Natural killer cell (primary cell): ENCODE results near the gene OR1F1. TPM values are rescaled to one million over a fixed set of nuclear protein-coding genes. Genes with fewer than 3 reads are reported as not detected.
A peak's percentile ranks its signal among the peaks of the same experiment; 100 is the strongest.
"Not testable (repeated sequence)": the region's sequence is repeated elsewhere in the genome, so short reads cannot be mapped to it uniquely, and the experiment has no call there.

ENCODE experiments used
- ATAC-seq, 3 donors: fragments of 150-1000 bp in 2 of 3; fragments of 200-7000 bp in 1 of 3; cut with Tn5 transposase; 1 replicate in 1 of 3; 2 replicates in 2 of 3; pipeline ENCODE4 v1.10.0; 2021; ENCODE audit warnings: mild to moderate bottlenecking in 2 of 3, moderate library complexity in 2 of 3
- DNase-seq, 2 donors: peaks; one replicate each; pipeline versions ENCODE4 v3.0.0 to v3.0.0-alpha.2; 2013 to 2021; ENCODE audit warnings: mixed read lengths in 1 of 2
- H3K27ac ChIP-seq: one replicate; pipeline ENCODE4 v1.5.1; 2013; ENCODE audit warnings: mild to moderate bottlenecking, low read length
- H3K27me3 ChIP-seq: one replicate; pipeline ENCODE4 v1.6.1; 2013; ENCODE audit warnings: low read length; ENCODE audit not compliant: control insufficient read depth, insufficient read depth
- H3K36me3 ChIP-seq: one replicate; pipeline ENCODE4 v1.6.1; 2013; ENCODE audit warnings: low read length; ENCODE audit not compliant: control insufficient read depth, insufficient read depth
- H3K4me1 ChIP-seq: one replicate; pipeline ENCODE4 v1.6.1; 2013; ENCODE audit warnings: low read length; ENCODE audit not compliant: control insufficient read depth, insufficient read depth
- H3K4me3 ChIP-seq: one replicate; pipeline ENCODE4 v1.5.1; 2013; ENCODE audit warnings: low read length
- H3K9me3 ChIP-seq: one replicate; pipeline ENCODE4 v1.6.1; 2013; ENCODE audit warnings: low read length; ENCODE audit not compliant: control insufficient read depth, insufficient read depth
- H3K27ac Mint-ChIP-seq, 2 donors: one replicate each; pipeline ENCODE4 v1.8.0; 2022; ENCODE audit warnings: mild to moderate bottlenecking in 2 of 2, mixed read lengths in 2 of 2, moderate library complexity in 1 of 2
- H3K27me3 Mint-ChIP-seq, 2 donors: one replicate each; pipeline ENCODE4 v1.8.0; 2022; ENCODE audit warnings: low read depth in 2 of 2, mixed read lengths in 2 of 2
- H3K36me3 Mint-ChIP-seq: one replicate; pipeline ENCODE4 v1.8.0; 2022; ENCODE audit warnings: mixed read lengths
- H3K4me1 Mint-ChIP-seq, 2 donors: one replicate each; pipeline ENCODE4 v1.8.0; 2022; ENCODE audit warnings: mixed read lengths in 2 of 2
- H3K4me3 Mint-ChIP-seq: one replicate; pipeline ENCODE4 v1.8.0; 2022; ENCODE audit warnings: mild to moderate bottlenecking, moderate library complexity, mixed read lengths
- H3K9me3 Mint-ChIP-seq, 2 donors: one replicate each; pipeline ENCODE4 v1.8.0; 2022; ENCODE audit warnings: mixed read lengths in 2 of 2
- WGBS: methylation state at CpG from one replicate; pipeline ENCODE4 v1.1.7; 2013; ENCODE audit warnings: missing lambda C conversion rate; ENCODE audit not compliant: insufficient coverage; 5-methylcytosine and 5-hydroxymethylcytosine counted together
- intact Hi-C: fragments of 100-400 bp; cut with micrococcal nuclease; formaldehyde crosslinking; loops from one replicate; pipeline ENCODE4 v1.14.2; 2022
- total RNA-seq, 4 donors: library from RNA; stranded (reverse); fragments of 120-200 nt in 1 of 4; gene quantifications; one replicate each; pipeline versions ENCODE4 v1.2.3 to v1.2.4, GENCODE V29; 2013 to 2022
- TF ChIP-seq, protein P1 (sequence below): fragments of 200-600 bp; IDR thresholded peaks from one replicate; pipeline ENCODE4 v1.8.0; 2022; ENCODE audit warnings: antibody characterized with exemption

OR1F1 gene
- total RNA-seq, 3 donors from 2014 or later (not counting 1 experiment from before 2014, with no cell fraction given) = not detected

DNA sequence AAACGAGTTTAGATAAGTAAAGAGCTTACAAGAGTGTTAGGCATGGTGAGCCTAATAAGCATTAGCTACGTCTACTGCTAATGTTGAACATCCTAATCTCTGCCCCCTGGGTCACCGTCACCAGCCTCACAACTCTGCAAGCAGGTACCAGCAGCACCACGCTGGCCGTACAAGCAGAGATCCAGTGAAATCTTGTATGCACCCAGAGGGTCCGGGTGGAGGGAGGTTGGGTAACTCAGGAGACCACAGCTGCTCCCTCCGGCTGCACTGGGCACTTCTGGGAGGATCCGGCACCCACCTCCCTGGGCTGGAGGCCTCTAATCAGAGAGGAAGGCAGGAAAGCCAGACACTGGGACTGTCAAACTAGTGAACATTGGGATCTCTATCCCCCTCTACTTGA, 8.4 kb upstream of the OR1F1 start:
- Mint-ChIP-seq H3K36me3 (peaks cover 8% of the 10 kb centered on the region), H3K4me3 (no peak overlapping the region), H3K27ac (no peak overlapping the region), H3K27me3 (peaks cover 69 to 70% of the 10 kb centered on the region in 2 donors), H3K4me1 (peaks cover 21% of the 10 kb centered on the region in 2 donors), H3K9me3 (no peaks in the 10 kb centered on the region)
- no peaks in the 10 kb centered on the region for H3K36me3 ChIP-seq
- intact Hi-C loops = loop anchor here (10.0 kb wide), 1 partner anchor 285 kb away; no protein-coding TSS in a partner anchor
- H3K4me3 ChIP-seq = no peak overlapping the region
- H3K4me1 ChIP-seq = peaks cover 29% of the 10 kb centered on the region
- TF ChIP-seq, protein P1, sequence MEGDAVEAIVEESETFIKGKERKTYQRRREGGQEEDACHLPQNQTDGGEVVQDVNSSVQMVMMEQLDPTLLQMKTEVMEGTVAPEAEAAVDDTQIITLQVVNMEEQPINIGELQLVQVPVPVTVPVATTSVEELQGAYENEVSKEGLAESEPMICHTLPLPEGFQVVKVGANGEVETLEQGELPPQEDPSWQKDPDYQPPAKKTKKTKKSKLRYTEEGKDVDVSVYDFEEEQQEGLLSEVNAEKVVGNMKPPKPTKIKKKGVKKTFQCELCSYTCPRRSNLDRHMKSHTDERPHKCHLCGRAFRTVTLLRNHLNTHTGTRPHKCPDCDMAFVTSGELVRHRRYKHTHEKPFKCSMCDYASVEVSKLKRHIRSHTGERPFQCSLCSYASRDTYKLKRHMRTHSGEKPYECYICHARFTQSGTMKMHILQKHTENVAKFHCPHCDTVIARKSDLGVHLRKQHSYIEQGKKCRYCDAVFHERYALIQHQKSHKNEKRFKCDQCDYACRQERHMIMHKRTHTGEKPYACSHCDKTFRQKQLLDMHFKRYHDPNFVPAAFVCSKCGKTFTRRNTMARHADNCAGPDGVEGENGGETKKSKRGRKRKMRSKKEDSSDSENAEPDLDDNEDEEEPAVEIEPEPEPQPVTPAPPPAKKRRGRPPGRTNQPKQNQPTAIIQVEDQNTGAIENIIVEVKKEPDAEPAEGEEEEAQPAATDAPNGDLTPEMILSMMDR = no peak
- no peaks in the 10 kb centered on the region for H3K9me3 ChIP-seq
- WGBS = 82% methylated on average over 8 of the region's 8 CpGs
- DNase-seq = no peak
- no peak for ATAC-seq
- peaks cover 58% of the 10 kb centered on the region for H3K27me3 ChIP-seq
- no peak overlapping the region for H3K27ac ChIP-seq

DNA sequence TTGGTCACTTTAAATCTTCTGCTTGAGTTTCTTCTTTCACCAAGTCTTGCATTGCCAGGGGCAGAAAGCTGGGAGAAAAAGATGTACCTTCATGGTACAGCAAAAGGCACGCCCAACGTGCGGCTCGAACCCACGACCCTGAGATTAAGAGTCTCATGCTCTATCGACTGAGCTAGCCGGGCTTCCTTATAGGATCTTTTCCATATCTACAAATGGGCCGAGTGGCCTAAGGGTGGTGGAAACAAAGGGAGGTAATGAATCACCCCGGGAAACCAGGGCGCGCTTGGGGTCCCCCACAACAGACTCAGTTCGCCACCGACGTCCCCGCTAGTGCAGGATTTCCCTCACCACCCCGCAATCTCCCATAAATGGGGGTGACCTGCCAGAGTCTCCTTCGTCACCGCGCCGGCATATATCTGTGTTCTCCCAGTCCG, 7.5 kb upstream of the OR1F1 start:
- no peak for DNase-seq
- Histone ChIP-seq H3K4me3 (no peak overlapping the region), H3K27ac (no peak overlapping the region), H3K36me3 (no peaks in the 10 kb centered on the region), H3K27me3 (peaks cover 51% of the 10 kb centered on the region), H3K9me3 (no peaks in the 10 kb centered on the region), H3K4me1 (peaks cover 21% of the 10 kb centered on the region)
- TF ChIP-seq, protein P1 = no peak
- Mint-ChIP-seq H3K4me1 (peaks cover 21% of the 10 kb centered on the region in 2 donors), H3K27me3 (peaks cover 69 to 70% of the 10 kb centered on the region in 2 donors), H3K9me3 (no peaks in the 10 kb centered on the region), H3K4me3 (no peak overlapping the region), H3K27ac (no peak overlapping the region), H3K36me3 (peaks cover 8% of the 10 kb centered on the region)
- 55% methylated on average over 19 of the region's 21 CpGs for WGBS
- ATAC-seq = no peak
- intact Hi-C loops = loop anchor here (10.0 kb wide), 1 partner anchor 284 kb away; no protein-coding TSS in a partner anchor

DNA sequence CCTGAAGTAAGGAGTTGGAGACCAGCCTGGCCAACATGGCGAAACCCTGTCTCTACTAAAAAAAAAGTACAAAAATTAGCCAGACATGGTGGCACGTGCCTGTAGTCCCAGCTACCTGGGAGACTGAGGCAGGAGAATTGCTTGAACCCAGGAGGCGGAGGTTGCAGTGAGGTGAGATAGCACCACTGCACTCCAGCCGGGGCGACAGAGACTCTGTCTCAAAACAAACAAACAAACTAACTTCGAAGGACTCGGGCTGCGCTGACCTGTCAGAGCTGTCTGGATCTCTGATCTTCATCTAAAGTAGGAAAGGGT, 5.8 kb upstream of the OR1F1 start:
- peaks cover 21 to 22% of the 10 kb centered on the region in 2 donors for H3K4me1 Mint-ChIP-seq
- not testable (repeated sequence) for ATAC-seq, H3K36me3 Mint-ChIP-seq, H3K9me3 Mint-ChIP-seq, H3K36me3 ChIP-seq, H3K4me3 ChIP-seq, H3K27ac ChIP-seq, DNase-seq, H3K9me3 ChIP-seq
- peaks cover 65 to 72% of the 10 kb centered on the region in 2 donors for H3K27me3 Mint-ChIP-seq
- H3K27ac Mint-ChIP-seq = peak overlapping the region; percentile 78 to 82
- peak overlapping the region; percentile 83 for H3K4me3 Mint-ChIP-seq
- Histone ChIP-seq H3K4me1 (peaks cover 21% of the 10 kb centered on the region), H3K27me3 (peaks cover 42% of the 10 kb centered on the region)
- WGBS = 45% methylated on average over 7 of the region's 8 CpGs
- intact Hi-C loops = loop anchor here (2.0 to 10.0 kb wide), 2 partner anchors 283 to 319 kb away; partner anchors contain the start of gene CLUAP1

DNA sequence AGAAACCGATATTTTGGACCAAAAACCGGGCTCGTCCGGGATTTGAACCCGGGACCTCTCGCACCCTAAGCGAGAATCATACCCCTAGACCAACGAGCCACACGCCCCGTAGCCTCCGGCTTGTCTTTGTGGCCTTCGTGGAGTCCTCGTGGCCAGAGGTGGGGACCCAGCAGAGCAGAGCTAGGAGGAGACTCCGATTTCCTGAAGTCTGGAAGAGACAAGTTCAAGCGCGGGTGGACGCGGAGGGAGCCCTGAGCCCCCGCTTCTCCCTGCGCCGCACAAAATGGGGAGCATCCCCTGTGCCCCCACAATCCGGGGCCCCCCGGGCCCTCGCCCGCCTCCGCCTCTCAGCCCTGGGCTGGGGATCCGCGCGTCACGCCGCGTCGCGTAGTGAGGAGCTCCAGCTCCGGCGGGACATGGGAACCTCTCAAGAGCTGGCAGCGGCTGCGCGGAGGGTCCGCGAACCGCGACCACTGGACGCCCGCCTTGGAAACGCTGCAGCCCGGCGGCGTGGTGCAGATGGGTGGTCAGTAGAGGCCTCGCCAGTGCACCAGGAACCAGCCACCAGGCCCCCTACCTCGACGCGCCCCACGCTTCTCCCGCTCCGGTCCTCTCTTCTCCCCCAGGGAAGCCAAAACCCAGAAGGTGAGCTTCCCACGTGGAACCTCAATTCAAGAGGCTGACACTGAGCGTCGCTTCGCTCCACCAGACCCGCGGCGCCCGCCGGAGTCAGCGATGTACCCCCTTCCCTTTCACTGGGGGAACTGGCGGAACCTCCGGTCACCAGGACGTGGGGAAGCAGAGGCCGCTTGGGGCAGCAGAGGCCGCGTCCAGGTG, 5.2 kb upstream of the OR1F1 start:
- peak; percentile 69 to 81 (median 80) for ATAC-seq
- Histone ChIP-seq H3K9me3 (no peaks in the 10 kb centered on the region), H3K4me3 (peak overlapping the region; percentile 32)

More for the DNA sequence above, 5.2 kb upstream of the OR1F1 start:
- WGBS = 2% methylated on average over 72 of the region's 72 CpGs
- Histone ChIP-seq H3K4me1 (peaks cover 23% of the 10 kb centered on the region), H3K27me3 (peaks cover 37% of the 10 kb centered on the region), H3K36me3 (no peaks in the 10 kb centered on the region), H3K27ac (no peak overlapping the region)
- H3K9me3 Mint-ChIP-seq = no peaks in the 10 kb centered on the region
- intact Hi-C loops = loop anchor here (2.0 to 10.0 kb wide), 2 partner anchors 282 to 318 kb away; partner anchors contain the start of gene CLUAP1
- TF ChIP-seq, protein P1 = peak; percentile 54
- H3K27me3 Mint-ChIP-seq = peaks cover 65 to 73% of the 10 kb centered on the region in 2 donors
- peak overlapping the region; percentile 83 for H3K4me3 Mint-ChIP-seq
- peaks cover 27 to 28% of the 10 kb centered on the region in 2 donors for H3K4me1 Mint-ChIP-seq
- H3K36me3 Mint-ChIP-seq = peaks cover 8% of the 10 kb centered on the region
- peak in 1 of 2 donors; percentile 70 for DNase-seq
- peak overlapping the region; percentile 78 to 82 for H3K27ac Mint-ChIP-seq
